Articular chondrocyte of knee joint (primary cell): ENCODE results near the gene CRLF2. TPM values are rescaled to one million over a fixed set of nuclear protein-coding genes. Genes with fewer than 3 reads are reported as not detected.

Experiments
- total RNA-seq: library from RNA; depleted of rRNA; stranded (reverse); fragments of >200 nt; gene quantifications from 2 replicates; pipeline ENCODE4 v1.2.3, GENCODE V29; 2012

Gene CRLF2
- total RNA-seq, result 0.11 TPM in 1 of 2 replicates, not detected in the other

GRCh38 chrX:1212532-1212931 is at the start of gene CRLF2:
Gene CRLF2, minus strand, starts transcription at chrX:1212649. Its CDS starts 15 bp downstream, at chrX:1212634.

Other genes starting within 250 kb of the CRLF2 start
- 0.32 TPM in 1 of 2 replicates, not detected in the other for gene CSF2RA, start 56.2 kb upstream of the CRLF2 start, total RNA-seq
- 0.13 and 0.76 TPM in 2 replicates for gene IL3RA, start 124.1 kb upstream of the CRLF2 start, total RNA-seq
- 209 and 261 TPM in 2 replicates for gene SLC25A6, start 179.5 kb upstream of the CRLF2 start, total RNA-seq
- gene ASMTL, start 240.3 kb upstream of the CRLF2 start, total RNA-seq, result 18.9 and 19.5 TPM in 2 replicates